Body of pancreas (tissue), 4 donors: ENCODE measurements around the gene TMEM40.

ENCODE experiments used
- CTCF ChIP-seq, 7 experiments: fragments of 450-650 bp in 4 of 7; fragments of 200-600 bp in 3 of 7; sonication (generic) in 3 of 7; IDR thresholded peaks; one replicate each; pipeline ENCODE4 v1.5.1; 2016 to 2019; ENCODE audit warnings: antibody characterized with exemption in 7 of 7
- POLR2A ChIP-seq, 3 donors: fragments of 450-650 bp; IDR thresholded peaks; one replicate each; pipeline ENCODE4 v1.6.1; 2016; ENCODE audit warnings: antibody characterized with exemption in 3 of 3, mild to moderate bottlenecking in 2 of 3

DNA sequence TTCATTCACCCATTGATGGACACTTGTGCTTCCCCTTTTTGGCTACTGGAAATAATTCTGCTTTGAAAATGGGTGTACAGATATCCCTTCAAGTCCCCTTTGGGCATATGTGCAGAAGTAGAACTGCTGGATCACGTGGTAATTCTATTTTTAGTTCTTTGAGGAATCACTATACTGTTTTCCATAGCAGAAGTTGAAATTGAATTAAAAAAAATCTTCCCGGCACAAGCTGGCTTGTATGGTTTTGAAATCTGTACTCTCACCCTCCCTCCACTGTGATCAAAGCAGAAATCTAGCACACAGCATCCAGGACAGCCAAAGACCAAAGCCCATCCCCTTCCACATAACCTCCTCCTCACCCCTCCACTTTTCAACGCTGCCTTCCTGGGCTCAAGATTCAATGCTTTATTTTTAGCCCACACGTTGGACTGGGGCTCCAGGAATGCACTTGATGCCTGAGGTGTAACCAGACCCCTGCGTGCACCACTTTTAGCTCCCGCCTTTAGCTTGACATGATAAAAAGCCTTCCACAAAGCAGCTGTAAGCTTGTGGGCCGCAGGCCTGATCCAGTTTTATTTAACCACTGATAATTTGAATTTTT is 29.9 kb downstream of the TMEM40 start:
- TF ChIP-seq CTCF (IDR thresholded peaks at IDR 0.05) (no peak), POLR2A (IDR thresholded peaks at IDR 0.05) (no peak)
